HG03575 (cell line): ENCODE data around the gene TULP3.
"Not testable (repeated sequence)": the region's sequence is repeated elsewhere in the genome, so short reads cannot be mapped to it uniquely, and the experiment has no call there.

Source experiments
- ATAC-seq: cut with Tn5 transposase; IDR thresholded peaks from one replicate; pipeline ENCODE4 v1.9.1; 2021; ENCODE audit not compliant: unreplicated experiment, insufficient number of reproducible peaks, low FRiP score; ENCODE audit errors: extremely low read depth

TULP3 gene

DNA sequence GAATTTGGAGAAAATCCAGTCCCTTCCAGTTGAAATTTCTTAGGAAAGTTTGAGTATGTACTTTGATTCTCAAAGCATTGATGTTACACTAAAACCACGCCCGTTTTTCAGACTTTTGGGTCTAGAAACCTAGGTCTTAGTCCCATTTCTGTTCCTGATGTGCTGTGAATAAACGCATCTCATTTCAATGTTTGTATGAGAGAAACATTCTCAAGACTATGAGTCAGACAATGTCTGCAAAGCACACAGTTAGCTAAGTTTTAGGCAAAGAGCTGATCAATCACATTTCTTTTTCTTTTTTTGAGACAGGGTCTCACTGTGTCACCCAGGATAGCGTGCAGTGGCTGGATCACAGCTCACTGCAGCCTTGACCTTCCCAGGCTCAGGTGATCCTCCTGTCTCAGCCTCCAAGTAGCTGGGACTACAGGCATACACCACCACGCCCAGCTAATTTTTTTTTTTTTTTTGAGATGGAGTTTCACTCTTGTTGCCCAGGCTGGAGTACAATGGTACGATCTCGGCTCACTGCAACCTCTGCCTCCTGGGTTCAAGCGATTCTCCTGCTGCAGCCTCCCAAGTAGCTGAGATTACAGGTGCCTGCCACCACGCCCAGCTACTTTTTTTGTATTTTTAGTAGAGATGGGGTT is 21.6 kb upstream of the TULP3 start:
- not testable (repeated sequence) for ATAC-seq

DNA sequence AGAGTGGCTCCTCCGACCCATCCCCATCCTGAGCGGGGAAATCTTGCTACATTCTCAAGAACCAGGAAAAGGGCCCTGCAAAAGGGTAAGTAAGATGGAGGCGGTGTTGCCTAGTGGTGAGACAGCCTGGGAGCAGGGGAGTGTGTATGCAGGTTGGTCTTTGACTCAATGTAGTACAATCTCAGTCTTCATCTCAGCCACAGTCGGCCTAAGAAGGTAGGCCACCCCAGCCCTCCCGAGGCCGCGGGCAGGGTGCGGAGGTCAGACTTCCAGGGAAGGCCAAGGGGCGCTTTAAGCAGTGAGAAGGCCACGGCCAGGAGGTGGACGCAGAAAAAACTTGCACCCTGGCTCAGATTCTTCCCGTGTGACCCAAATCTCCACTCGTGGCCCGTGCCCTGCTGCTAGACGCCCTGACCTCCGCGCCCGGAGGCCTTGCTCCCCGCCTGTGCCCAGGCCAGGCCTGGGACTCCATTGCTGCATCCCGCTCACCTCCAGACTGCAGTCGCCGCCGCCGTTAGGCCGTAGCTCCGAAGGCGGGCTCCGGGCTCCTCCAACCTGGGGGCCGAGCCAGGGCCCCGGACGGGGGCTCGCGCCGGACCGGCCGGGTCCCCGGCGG is 14.2 kb upstream of the TULP3 start:
- ATAC-seq, result no peak

- no peak for ATAC-seq
Observed at GRCh38 chr12:2877047-2877952, 13.4 kb upstream of the TULP3 start, which contains the start of the genes FOXM1 and RHNO1. Gene FOXM1, minus strand, starts transcription at chr12:2877174. Its CDS starts 2,696 bp downstream, at chr12:2874478. Gene RHNO1, plus strand, starts transcription at chr12:2877223. Its CDS starts 8,144 bp downstream, at chr12:2885367.

DNA sequence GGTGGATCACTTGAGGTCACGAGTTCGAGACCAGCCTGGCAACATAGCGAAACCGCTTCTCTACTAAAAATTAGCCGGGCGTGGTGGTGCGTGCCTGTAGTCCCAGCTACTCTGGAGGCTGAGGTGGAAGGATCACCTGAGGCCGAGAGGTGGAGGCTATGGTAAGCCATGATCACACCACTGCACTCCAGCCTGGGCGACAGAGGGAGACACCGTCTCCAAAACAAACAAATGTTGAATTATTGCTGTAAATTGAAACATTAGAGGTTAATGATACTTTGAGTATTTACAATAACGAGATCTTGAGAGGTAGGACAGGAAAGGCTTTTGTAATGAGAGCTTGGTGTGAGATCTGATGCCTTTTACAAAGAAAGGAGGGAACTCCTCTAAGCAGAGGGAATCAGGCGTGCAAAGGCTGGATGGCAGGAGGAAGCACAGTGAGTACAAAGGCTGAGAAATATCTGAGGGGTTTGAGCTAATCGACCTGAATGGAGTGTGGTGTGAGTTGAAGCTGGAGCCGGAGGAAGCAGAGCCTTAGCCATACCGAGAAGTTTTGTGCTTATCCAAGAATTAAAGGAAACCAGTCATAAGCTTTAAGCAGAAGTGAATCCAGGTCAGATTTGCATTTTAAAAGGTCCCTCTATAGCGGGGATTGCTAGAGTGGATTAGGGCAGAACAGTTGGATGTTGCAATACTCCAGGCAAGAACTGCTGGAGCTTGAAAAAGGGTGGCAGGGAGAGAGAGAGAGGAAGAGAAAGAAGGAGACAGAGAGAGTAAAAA is 12.5 kb upstream of the TULP3 start:
- ATAC-seq, result no peak

- ATAC-seq, result no peak
Observed at GRCh38 chr12:2879853-2880252, 10.8 kb upstream of the TULP3 start.

GRCh38 chr12:2884810-2885209 is 5.9 kb upstream of the TULP3 start:
- no peak for ATAC-seq

GRCh38 chr12:2886768-2887450 is 3.8 kb upstream of the TULP3 start:
- ATAC-seq, result no peak

GRCh38 chr12:2890001-2890387 is 697 bp upstream of the TULP3 start:
- no peak for ATAC-seq

DNA sequence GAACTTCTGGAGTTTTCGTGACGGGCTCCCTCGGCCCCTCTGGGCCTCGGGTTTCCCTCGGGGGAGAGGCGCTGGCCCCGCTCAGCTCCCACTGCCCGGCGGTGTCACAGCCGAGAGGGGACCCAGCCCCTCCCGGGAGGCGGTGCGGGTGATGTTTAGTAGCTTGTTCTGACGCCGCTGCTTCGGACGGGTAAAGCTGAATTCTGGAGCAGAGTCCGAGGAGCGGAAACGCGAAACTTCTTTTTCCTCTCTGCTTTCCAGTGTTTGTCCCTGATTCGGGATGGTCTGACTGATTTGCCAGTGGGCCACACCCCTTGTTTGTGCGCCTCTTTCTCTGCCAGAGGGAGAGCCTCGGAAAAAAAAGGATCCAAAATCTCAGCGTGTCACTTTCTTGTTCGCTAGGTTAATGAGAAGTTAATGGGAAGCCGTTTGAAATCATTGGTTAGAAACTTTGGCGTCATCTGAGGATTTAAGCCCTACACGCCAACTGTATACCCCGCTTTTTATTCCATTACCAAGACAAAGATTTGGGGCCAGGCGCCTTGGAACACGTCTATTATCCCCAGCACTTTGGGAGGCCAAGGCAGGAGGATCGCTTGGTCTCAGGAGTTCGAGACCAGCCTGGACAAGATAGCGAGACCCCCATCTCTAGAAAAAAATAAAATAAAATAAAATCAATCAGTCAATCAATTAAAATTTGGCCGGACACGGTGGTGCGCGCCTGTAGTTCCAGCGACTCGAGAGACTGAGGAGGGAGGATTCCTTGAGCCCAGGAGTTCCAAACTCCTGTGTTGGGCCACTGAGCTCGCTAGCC is 756 bp downstream of the TULP3 start:
- ATAC-seq, result no peak

DNA sequence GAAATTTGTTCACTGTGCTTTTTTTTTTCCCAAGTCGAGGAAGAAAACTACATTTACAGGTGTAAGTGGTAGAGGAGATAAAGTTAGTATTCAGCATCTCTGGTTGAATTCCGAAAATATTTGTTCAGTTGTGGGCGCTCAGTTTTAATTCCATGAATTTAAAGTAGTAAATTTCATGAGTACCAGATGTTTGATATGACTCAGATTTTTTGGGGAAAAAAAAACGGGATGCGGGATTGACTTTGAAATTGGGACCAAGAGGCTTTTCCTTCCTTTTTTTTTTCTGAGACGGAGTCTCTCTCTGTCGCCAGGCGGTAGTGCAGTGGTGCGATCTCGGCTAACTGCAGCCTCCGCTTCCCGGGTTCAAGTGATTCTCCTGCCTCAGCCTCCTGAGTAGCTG is 1.6 kb downstream of the TULP3 start:
- no peak for ATAC-seq

GRCh38 chr12:2893007-2893406 is 2.3 kb downstream of the TULP3 start:
- ATAC-seq, result no peak

GRCh38 chr12:2895051-2895451 is 4.4 kb downstream of the TULP3 start:
- ATAC-seq, result no peak

DNA sequence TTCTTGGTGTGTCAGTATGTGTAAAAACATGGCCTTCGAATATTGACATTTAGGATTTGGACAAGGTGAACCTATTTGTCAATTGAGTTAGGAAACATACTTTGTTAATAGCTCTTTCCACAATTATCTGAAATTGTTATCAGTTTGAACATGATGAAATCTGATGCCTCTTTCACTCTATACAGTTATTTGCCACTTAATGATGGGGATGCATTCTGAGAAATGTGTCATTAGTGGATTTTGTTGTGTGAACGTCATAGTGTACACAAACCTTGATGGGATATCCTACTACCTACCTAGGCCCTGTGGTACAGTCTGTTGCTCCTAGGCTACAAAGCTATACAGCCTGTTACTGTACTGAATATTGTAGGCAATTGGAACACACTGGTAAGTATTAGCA is 4.8 kb downstream of the TULP3 start:
- ATAC-seq, result no peak

- ATAC-seq, result no peak
Observed at GRCh38 chr12:2897418-2897817, 6.7 kb downstream of the TULP3 start.

DNA sequence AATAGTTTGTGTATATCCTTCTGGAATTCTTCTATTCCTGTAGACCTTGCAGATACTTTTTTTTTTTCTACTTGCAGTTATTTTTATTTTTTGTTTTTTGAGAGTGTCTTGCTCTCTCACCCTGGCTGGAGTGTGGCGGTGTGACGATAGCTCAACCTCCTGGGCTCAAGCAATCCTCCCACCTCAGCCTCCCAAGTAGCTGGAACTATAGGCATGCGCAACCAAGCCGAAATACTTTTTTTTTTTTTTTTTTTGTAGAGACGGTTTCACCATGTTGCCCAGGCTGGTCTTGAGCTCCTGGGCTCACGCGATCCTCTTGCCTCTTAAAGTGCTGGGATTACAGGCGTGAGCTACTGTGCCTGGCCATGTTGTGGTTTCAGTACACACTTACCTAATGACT is 10.0 kb downstream of the TULP3 start:
- no peak for ATAC-seq

GRCh38 chr12:2902272-2902880 is 11.7 kb downstream of the TULP3 start:
- no peak for ATAC-seq

DNA sequence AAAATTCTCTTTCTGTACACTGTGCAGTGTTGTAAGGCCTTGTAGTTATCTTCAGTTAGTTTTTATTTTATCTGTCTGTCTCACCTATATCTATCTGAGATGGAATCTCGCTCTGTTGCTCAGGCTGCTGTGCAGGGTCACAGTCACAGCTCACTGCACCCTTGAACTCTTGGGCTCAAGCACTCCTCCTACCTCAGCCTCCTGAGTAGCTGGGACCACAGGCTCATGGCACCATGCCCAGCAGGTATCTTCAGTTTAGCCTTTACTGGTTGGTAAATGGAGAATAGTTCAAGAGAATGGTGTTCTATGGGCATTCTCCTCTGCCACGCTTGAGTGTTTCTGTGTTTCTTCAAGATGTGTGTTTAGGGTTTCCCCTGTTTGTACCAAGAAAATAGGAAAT is 13.6 kb downstream of the TULP3 start:
- no peak for ATAC-seq

- no peak for ATAC-seq
Observed at GRCh38 chr12:2912216-2912575, 21.5 kb downstream of the TULP3 start.
